Esophagus squamous epithelium (tissue), 4 donors: ENCODE results near the gene CCDC90B.

Source experiments
- CTCF ChIP-seq, 6 experiments: fragments of 450-650 bp in 4 of 6; fragments of 200-600 bp in 2 of 6; sonication (generic) in 2 of 6; IDR thresholded peaks; one replicate each; pipeline ENCODE4 v1.5.1; 2016 to 2019; ENCODE audit warnings: antibody characterized with exemption in 6 of 6, mild to moderate bottlenecking in 4 of 6, moderate library complexity in 4 of 6
- POLR2A ChIP-seq, 4 donors: fragments of 450-650 bp; IDR thresholded peaks; one replicate each; pipeline ENCODE4 v1.6.1; 2017; ENCODE audit warnings: antibody characterized with exemption in 4 of 4, mild to moderate bottlenecking in 4 of 4, moderate library complexity in 3 of 4

DNA sequence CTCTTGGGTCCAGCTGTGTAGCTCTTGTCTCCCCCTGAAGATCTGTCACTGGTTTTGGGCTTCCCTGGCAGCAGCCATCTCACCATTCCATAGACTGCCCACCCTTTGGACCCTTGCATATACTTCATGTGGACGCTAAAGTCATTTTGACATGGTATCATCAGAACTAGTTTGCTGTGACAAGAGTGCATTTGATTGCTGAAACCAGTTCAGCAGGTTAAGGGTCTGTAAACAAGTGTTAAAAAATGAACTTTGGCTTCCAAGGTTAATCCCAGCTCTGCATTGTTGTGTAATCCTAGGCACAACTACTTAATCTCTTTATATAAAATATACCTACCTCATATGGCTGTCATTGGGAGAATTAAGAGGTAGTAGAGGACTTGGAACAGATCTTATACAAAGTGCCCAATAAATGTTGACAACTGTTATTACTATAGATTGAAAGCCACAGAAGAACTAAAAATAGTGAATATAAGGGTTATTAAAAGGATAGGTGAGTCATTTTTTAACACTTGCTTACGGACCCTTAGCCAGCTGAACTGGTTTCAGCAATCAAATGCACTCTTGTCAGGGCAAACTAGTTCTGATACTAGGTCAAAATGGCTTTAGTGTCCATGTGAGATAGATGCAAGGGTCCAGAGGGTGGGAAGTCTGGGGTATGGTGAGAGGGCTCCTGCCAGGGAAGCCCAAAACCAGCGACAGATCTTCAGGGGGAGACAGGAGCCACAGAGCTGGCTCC, 29.4 kb downstream of the CCDC90B start:
- TF ChIP-seq CTCF (IDR thresholded peaks at IDR 0.05) (no peak), POLR2A (IDR thresholded peaks at IDR 0.05) (no peak)
